HG03159 (cell line): ENCODE data around the gene E4F1.
A peak's percentile ranks its signal among the peaks of the same experiment; 100 is the strongest.
"Not testable (repeated sequence)": the region's sequence is repeated elsewhere in the genome, so short reads cannot be mapped to it uniquely, and the experiment has no call there.

Experiments used
- ATAC-seq: cut with Tn5 transposase; IDR thresholded peaks from one replicate; pipeline ENCODE4 v1.9.1; 2021; ENCODE audit warnings: mild to moderate bottlenecking, moderate library complexity; ENCODE audit not compliant: unreplicated experiment

E4F1 gene

GRCh38 chr16:2189252-2189893 is 34.0 kb upstream of the E4F1 start:
- no peak for ATAC-seq

- no peak for ATAC-seq
Measured at GRCh38 chr16:2190002-2190658, 33.3 kb upstream of the E4F1 start.

GRCh38 chr16:2190659-2191445 is 32.5 kb upstream of the E4F1 start:
- ATAC-seq: no peak

- ATAC-seq: no peak
Measured at GRCh38 chr16:2191446-2191706, 32.0 kb upstream of the E4F1 start.

- no peak for ATAC-seq
Measured at GRCh38 chr16:2194166-2194834, 29.1 kb upstream of the E4F1 start.

- ATAC-seq: no peak
Measured at GRCh38 chr16:2194852-2195321, 28.5 kb upstream of the E4F1 start.

- ATAC-seq: no peak
Measured at GRCh38 chr16:2195322-2196161, 27.8 kb upstream of the E4F1 start.

- no peak for ATAC-seq
Measured at GRCh38 chr16:2196162-2196980, 27.0 kb upstream of the E4F1 start, which contains the start of gene CASKIN1. TSS of gene CASKIN1 (minus strand) at chr16:2196605. CDS start at chr16:2196432, 173 bp downstream.

- ATAC-seq: no peak
Measured at GRCh38 chr16:2196981-2197511, 26.3 kb upstream of the E4F1 start.

GRCh38 chr16:2197765-2198164 is 25.6 kb upstream of the E4F1 start:
- ATAC-seq: no peak

GRCh38 chr16:2198283-2198682 is 25.1 kb upstream of the E4F1 start:
- no peak for ATAC-seq

- no peak for ATAC-seq
Measured at GRCh38 chr16:2199095-2199494, 24.3 kb upstream of the E4F1 start.

- ATAC-seq: no peak
Measured at GRCh38 chr16:2199621-2200139, 23.7 kb upstream of the E4F1 start.

- ATAC-seq: no peak
Measured at GRCh38 chr16:2200313-2200712, 23.1 kb upstream of the E4F1 start.

- not testable (repeated sequence) for ATAC-seq
Measured at GRCh38 chr16:2203119-2203688, 20.2 kb upstream of the E4F1 start.

- ATAC-seq: no peak
Measured at GRCh38 chr16:2204416-2205103, 18.8 kb upstream of the E4F1 start.

GRCh38 chr16:2205104-2205966 is 18.1 kb upstream of the E4F1 start, which contains the start of gene MLST8:
TSS of gene MLST8 (plus strand) at chr16:2205454. CDS start at chr16:2206086, 632 bp downstream.
- ATAC-seq: peak; percentile 70
